ENCODE results near the gene MYO5C. TPM values are rescaled to one million over a fixed set of nuclear protein-coding genes. Genes with fewer than 3 reads are reported as not detected.

Gene MYO5C
- total and polyA plus RNA-seq, 2 of the 13 experiments (the other 11 are each of a cell fraction or from before 2014, with no cell fraction given): 15.7 to 23.7 TPM

GRCh38 chr15:52288051-52288942, 7.3 kb downstream of the MYO5C start (continued):
- TF ChIP-seq HMG20B (CRISPR knock-in tag; conservative IDR thresholded peaks at IDR 0.05): peak; percentile 84
- TF ChIP-seq RELA (CRISPR knock-in tag; IDR thresholded peaks at IDR 0.05): 0 out of 2 replicates have a peak, but pooled peaks have one; percentile 45
- TF ChIP-seq NR2F1 (CRISPR knock-in tag; IDR thresholded peaks at IDR 0.05): peak in 1 of 2 experiments; percentile 38; a peak in 2 of 4 replicates
- peak; percentile 99 for TF ChIP-seq ZNF614 (CRISPR knock-in tag; IDR thresholded peaks at IDR 0.05; ENCODE audit: borderline replicate concordance)
- peak; percentile 75 for TF ChIP-seq TAF1 (CRISPR knock-in tag; IDR thresholded peaks at IDR 0.05)
- no peak for TF ChIP-seq CTCF (CRISPR knock-in tag; IDR thresholded peaks at IDR 0.05)
- no peak for TF ChIP-seq CCAR2 (optimal IDR thresholded peaks at IDR 0.05; ENCODE audit: low read depth, low read length)
- peak; percentile 80 for TF ChIP-seq ZNF770 (CRISPR knock-in tag; IDR thresholded peaks at IDR 0.05)
- 0 out of 2 replicates have a peak, but pooled peaks have one; percentile 61 for TF ChIP-seq ZNF589 (CRISPR knock-in tag; conservative IDR thresholded peaks at IDR 0.05)
- TF ChIP-seq ZNF143 (CRISPR knock-in tag; IDR thresholded peaks at IDR 0.05): peak; percentile 86
- TF ChIP-seq SP4 (CRISPR knock-in tag; IDR thresholded peaks at IDR 0.05): peak; percentile 52; the same call in 1 of the 2 replicates
- peak; percentile 46 for TF ChIP-seq KDM2A (CRISPR knock-in tag; IDR thresholded peaks at IDR 0.05; ENCODE audit: borderline replicate concordance, low read depth)
- TF ChIP-seq MED8 (CRISPR knock-in tag; IDR thresholded peaks at IDR 0.05; ENCODE audit: insufficient replicate concordance): peak; percentile 89
- TF ChIP-seq ZKSCAN8 (CRISPR knock-in tag; IDR thresholded peaks at IDR 0.05; ENCODE audit: borderline replicate concordance): peak; percentile 80; the same call in 1 of the 2 replicates
- TF ChIP-seq ZNF574 (CRISPR knock-in tag; IDR thresholded peaks at IDR 0.05): peak; percentile 82
- peak; percentile 83 for TF ChIP-seq MAX (IDR thresholded peaks at IDR 0.05)
- TF ChIP-seq HOXA3 (CRISPR knock-in tag; IDR thresholded peaks at IDR 0.05): peak; percentile 86
- TF ChIP-seq IRF1 (CRISPR knock-in tag; IDR thresholded peaks at IDR 0.05; ENCODE audit: low read depth): no peak
- TF ChIP-seq ZSCAN22 (CRISPR knock-in tag; IDR thresholded peaks at IDR 0.05): no peak
- peak; percentile 64; the same call in 1 of the 2 replicates for TF ChIP-seq HOXA5 (CRISPR knock-in tag; IDR thresholded peaks at IDR 0.05)
- TF ChIP-seq BORCS8-MEF2B (CRISPR knock-in tag; IDR thresholded peaks at IDR 0.05): peak; percentile 57; the same call in 1 of the 2 replicates
